ENCODE measurements around the gene B2M. TPM values are rescaled to one million over a fixed set of nuclear protein-coding genes. Genes with fewer than 3 reads are reported as not detected.
"Not testable (repeated sequence)": the region's sequence is repeated elsewhere in the genome, so short reads cannot be mapped to it uniquely, and the experiment has no call there.

Gene B2M
- total RNA-seq, 1 experiment from 2014 or later, result 855 TPM

DNA sequence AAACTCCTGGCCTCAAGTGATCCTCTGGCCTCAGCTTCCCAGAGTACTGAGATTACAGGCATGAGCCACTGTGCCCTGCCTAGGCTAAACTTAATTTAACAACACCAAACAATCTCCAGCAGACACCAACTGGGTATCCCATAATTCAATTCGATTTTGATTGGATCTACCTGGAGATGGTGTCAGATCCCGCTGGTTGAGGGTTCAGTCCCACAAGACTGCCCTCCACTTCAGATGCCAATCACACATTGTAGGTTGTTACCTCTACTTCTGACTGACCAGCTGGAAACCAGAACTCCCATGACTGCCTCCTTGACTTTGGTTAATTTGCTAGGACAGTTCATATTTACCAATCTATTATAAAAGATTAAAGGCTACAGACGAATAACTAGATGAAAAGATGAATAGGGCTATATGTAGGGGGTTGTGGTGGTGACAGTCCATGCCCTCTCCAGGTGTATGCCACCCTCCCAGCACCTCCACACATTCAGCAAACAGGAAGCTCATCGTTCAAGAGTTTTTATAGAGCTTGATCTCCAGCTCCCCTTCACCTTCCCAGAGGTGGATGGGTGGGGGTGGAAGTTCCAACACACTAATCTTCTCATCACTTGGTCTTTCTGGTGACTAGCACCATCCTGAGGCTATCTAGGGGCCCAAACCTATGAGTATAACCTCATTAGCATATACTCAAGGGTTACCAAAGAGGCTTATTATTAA is 9.3 kb downstream of the B2M start:
- no peak for DNase-seq (ENCODE audit: low read depth)

DNA sequence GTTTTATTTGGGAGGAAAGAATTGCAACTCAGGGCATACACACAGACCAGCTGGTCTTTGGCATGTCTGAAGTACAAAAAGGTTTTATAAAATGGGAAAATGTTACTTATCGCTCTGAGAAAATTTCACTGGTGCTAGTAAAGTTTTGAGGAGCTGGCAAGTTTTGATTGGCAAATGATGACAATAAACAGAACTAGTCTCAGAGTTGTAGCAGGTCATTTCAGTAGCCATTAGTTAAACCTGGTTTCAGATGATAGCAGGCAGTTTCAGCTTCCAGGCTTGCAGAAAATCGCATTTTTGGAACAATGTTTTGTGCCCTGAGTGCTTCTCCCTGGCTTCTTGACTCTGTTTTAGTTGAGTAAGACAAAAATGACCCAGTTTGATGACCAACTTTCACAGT is 10.7 kb downstream of the B2M start:
- DNase-seq (ENCODE audit: low read depth), result no peak

DNA sequence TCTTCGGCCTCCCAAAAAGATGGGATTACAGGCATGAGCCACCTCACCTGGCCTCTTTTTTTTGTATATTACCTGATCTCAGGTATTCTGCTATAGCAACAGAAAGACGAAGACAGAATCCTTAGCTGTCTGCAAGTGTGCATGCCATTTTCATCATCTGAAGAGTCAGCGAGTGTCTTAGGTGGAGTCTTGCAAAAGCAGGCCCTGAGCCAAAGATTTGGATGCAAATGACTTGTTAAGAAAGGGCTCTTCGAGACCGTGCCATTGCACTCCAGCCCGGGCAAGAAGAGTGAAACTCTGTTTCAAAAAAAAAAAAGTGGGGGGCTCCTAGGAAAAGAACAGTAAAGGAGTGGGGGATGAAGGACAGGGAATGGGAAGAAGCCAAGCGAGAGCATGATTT is 14.8 kb downstream of the B2M start:
- no peak for DNase-seq (ENCODE audit: low read depth)

DNA sequence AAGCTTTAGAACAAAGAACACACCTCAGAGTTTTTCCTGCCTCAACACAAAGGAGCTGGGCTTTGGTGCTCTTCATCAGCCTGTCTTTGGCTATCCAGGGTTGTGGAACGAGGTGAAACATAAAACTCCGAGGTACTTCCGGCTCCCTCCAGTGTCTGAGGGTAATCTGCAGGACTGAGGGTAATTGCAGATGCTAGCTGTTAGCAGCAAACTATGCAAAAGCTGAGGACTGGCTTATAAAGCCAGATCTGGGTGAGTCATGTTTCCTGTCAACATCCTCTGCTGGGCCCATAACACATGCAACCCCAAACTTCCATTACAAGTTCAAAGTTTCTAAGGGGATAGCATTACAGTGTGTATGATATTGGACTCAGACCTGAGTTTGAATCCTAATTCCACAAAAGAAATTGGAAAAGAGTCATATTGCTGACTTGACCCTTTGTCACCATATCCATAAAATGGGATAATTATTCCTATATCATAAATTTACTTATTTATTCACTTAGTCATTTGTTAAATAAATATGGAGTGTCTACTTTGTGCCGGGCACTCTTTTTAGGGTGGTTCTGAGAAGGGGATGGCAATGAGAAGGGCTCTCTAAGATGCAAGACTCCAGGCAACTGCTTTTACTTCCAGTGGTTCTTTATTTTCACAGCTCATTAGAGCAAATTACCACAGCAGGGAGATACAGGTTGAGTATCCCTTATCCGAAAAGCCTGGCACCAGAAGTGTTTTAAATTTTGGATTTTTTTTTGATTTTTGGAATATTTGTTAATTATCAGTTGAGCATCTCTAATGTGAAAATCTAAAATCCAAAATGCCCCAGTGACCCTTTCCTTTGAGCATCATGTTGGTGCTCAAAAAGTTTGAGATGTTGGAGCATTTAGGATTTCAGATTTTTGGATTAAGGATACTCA is 15.5 kb downstream of the B2M start:
- DNase-seq (ENCODE audit: low read depth), result peak; percentile 96

DNA sequence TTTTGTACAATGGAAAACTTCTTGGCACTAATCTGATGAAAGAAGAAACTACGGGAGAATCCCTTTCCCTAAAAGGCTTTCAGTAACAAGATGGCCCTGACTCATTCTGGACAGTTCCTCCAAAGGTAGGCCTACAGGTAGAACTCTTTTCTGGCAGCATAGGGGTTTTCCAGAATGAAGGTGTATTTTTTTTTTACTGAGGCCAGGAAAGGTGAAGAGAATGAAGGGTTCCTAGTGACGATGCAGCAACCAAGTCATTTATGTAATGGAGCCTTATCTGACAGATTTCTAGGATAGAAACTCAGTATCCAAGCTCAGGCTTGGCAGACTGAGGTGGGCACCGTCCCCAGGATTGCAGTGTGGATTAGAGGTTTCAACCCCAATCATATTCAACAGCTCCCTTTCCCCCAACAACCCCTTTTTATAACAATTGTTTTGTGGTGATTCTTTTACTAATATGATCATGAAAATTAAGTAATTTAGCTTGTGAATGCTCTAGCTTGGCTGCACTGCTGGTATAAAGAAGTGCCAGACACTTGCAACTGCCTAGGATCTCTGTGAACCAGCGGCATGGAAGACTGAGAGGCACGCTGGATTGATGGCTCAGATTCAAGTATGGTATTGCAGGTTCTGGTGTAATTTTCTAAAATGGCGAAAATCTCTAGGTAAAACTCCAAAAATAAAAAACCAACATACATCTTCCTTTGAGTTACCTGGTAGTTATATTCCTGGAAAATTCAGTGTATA is 16.3 kb downstream of the B2M start:
- no peak for DNase-seq (ENCODE audit: low read depth)

DNA sequence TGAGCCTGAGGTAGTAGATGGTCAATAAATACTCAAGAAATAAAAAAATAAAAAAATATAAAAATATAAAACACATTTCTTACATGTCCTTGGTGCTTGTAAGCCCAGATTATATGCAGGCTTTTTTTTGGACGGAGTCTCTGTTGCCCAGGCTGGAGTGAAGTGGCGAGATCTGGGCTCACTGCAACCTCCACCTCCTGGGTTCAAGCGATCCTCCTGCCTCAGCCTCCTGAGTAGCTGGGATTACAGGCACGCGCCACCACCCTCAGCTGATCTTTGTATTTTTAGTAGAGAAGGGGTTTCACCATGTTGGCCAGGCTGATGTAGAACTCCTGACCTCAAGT is 16.9 kb downstream of the B2M start:
- not testable (repeated sequence) for DNase-seq (ENCODE audit: low read depth)

DNA sequence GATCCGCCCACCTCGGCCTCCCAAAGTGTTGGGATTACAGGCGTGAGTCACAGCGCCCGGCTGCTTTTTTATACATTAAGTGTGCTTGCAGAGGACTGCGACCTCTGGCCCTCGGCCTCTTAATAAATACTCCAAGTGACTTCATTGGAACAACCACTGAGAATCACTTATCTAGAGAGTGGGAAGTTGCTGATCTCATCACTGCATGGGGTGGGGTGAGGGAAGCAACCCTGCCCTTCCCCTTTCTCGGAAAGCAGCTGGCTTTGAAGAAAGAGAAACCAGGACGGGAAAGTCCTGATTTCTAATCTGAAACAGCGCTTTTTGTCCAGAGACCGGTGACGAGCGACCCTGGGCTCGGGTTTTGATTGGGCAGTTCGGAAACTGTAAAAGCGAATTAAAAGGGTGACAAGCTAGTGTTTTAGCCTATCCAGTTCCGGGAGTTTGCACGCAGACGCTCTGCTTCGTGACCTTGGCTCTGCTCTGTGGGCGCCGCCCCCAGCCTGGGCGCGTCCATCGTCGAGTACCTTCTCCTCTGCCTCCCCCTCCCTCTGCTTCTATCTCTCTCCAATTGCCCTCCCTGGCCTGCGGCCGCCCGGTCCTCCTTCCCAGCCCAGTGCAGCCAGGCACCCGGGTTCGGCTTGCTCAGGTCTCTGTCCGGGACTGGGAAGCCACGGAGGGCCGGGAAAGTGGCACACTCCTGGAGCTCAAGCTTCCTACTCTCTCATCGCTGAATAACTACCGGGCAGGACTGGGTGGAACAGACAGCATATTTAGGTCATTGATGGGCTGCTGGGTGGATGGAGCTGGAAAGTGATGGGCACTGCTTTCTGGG is 17.5 kb downstream of the B2M start:
- peak; percentile 99 for DNase-seq (ENCODE audit: low read depth)

DNA sequence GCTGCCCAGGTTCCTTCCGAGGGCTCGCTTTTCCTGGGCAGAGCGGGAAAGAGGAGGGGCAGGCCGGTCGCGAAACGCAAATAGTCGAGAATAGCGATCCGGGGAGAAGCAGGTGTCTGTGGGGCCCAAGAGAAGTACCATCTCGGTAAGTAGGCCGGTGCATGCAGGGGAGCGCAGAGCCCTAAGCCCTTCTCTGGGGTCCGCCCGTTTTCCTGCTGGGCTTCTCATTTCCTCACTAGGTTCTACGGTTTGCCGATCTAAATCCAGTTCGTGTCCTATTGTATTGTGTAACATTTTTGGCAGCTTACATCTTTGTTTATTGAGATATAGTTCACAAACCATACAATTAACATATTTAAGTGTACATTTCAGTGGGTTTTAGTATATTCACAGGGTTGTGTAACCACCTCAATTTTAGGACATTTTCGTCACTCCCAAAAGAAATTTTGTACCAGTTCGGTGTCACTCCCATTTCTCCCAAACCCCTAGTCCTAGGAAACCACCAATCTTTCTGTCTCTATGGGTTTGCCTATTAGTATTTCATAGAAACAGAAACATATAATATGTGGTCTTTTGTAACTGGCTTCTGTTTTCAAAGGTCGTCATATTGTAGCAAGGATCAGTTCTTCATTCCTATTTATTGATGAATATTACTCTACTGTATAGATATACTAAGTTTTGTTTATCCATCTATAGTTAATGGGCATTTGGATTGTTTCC is 18.3 kb downstream of the B2M start:
- DNase-seq (ENCODE audit: low read depth), result no peak

DNA sequence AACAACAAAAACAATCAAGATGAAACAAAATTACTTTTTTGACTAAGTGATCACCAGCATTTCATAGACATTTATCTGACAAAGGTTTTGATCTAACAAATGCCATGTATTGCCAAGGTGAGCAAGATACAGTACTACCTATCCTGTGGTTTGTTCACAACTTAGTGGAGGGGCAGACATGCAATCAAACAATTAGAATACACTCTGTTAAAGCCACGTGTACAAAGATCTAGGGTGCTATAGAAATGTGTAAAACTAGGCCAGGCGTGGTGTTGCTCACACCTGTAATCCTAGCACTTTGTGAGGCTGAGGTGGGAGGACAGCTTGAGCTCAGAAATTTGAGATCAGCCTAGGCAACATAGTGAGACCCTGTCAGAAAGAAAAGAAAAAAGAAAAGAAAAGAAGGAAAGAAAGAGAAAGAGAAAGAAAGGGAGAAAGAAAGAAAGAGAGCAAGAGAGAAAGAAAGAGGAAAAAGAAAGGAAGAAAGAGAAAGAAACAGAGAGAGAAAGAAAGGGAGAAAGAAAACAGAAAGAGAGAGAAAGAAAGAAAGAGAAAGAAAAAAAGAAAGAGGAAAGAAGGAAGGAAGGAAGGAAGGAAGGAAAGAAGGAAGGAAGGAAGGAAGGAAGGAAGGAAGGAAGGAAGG is 23.6 kb downstream of the B2M start:
- no peak for DNase-seq (ENCODE audit: low read depth)

DNA sequence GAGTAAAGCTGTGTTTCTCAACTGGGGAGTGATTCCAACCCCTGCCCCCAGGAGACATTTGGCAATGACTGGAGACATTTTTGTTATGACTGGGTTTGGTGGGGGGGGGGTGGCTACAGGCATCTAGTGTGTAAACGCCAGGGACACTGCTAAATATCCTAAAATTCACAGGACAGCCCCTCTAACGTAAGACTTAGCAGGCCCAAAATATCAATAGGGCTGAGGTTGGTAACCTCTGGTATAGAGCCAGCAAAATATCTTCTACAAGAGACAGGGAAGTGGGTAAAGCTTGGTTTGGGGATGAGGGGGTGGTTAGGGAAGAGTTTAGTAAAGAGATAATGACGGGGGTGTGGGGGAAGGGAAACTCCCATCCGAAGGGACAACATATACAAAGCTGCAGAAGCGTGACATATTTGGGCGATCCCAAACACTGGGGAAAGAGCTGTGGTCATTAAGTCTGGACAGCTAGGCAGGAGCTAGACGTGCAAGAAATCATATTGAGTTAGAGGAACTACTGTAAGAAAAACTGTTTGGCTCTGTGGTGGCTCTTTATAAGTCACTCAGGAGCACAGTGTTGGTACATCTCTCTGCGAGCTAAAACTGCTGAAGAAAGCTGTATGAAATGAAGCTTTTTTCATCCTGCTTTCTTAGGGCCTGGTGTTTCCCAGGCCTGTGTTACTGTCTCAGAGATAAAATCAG is 24.3 kb downstream of the B2M start:
- no peak for DNase-seq (ENCODE audit: low read depth)

DNA sequence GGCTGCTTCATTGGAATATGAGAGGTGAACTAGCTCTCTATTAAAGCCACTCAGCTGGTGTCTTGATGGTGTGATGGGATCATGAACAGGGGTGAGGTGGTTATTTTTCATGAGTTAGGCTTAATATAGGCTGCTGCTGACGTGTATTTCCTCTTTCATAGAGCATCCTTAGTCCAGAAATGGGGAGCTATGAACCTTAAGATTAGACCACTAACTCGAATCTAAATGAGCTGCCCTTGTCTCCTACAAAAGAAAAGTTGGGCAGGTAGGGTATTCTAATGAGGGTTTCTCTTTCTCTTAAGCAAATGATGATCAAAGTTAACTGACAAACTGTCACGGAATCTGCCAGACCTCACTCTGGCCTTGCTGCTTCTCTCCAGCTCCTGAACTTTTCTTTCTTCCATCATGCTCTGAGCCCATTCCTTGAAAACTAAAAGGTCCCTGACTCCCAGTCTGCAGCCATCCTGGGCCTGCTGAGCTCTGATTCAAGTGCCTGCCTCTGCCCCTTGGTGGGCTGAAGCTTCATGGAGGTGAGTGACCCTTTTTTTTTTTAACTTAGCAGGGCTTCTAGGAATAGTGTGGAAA is 25.0 kb downstream of the B2M start, which contains the start of gene TRIM69:
Gene TRIM69 (plus strand): TSS at position 348 of the 585 bp plus-strand sequence. CDS start 177 bp downstream, at position 525.
- DNase-seq (ENCODE audit: low read depth), result no peak

DNA sequence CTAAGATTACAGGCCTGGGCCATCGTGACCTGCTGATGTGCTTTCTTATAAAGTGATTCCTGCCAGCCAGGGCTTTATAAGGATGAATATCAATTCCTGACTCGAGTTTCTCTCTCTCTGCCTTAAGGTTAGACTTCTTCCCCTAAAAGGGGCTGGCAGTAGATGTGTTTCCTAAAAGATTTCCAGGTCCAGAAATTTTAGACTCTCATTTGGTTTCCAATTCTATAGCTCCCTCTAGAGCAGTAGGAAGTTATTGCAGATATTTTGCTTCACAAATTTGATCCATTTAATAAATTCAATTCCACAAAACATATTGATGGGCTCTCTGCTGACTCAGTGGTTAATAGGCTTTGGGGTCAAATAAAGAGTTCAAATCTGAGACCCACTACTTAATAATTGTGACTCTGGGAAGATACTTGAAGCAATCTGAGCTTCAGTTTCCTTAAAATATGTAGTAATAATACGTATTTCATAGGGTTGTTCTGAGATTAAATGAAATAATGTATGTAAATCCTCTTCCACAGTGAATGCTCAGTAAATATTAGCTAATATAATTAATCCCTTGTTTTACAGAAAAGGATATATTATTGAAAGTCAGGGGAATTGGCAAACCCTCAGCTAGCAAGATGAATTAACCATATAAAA is 27.1 kb downstream of the B2M start:
- DNase-seq (ENCODE audit: low read depth), result peak; percentile 56

DNA sequence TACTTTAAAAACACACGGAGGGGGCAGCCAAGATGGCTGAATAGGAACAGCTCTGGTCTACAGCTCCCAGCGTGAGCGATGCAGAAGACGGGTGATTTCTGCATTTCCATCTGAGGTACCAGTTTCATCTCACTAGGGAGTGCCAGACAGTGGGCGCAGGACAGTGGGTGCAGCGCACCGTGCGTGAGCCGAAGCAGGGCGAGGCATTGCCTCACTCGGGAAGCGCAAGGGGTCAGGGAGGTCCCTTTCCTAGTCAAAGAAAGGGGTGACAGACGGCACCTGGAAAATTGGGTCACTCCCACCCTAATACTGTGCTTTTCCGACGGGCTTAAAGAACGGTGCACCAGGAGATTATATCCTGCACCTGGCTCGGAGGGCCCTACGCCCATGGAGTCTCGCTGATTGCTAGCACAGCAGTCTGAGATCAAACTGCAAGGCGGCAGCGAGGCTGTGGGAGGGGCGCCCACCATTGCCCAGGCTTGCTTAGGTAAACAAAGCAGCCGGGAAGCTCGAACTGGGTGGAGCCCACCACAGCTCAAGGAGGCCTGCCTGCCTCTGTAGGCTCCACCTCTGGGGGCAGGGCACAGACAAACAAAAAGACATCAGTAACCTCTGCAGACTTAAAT is 28.0 kb downstream of the B2M start:
- DNase-seq (ENCODE audit: low read depth), result not testable (repeated sequence)

DNA sequence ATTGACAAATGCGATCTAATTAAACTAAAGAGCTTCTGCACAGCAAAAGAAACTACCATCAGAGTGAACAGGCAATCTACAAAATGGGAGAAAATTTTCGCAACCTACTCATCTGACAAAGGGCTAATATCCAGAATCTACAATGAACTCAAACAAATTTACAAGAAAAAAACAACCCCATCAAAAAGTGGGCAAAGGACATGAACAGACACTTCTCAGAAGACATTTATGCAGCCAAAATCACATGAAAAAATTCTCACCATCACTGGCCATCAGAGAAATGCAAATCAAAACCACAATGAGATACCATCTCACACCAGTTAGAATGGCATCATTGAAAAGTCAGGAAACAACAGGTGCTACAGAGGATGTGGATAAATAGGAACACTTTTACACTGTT is 32.1 kb downstream of the B2M start:
- not testable (repeated sequence) for DNase-seq (ENCODE audit: low read depth)

DNA sequence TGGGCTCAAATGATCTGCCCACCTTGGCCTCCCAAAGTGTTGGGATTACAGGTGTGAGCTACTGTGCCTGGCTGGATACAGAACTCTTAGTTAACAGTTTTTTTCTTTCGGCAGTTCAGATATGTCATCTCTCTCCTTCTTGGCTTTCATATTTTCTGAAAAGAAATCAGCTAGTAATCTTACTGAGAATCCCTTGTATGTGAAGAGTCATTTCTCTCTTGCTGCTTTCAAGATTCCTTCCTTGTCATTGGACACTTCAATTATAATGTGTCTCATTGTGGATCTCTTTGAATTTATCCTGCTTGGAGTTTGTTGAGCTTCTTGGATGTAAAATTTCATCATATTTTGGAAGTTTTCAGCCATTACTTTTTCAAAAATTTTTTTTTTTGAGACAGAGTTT is 42.0 kb downstream of the B2M start:
- DNase-seq (ENCODE audit: low read depth), result no peak

DNA sequence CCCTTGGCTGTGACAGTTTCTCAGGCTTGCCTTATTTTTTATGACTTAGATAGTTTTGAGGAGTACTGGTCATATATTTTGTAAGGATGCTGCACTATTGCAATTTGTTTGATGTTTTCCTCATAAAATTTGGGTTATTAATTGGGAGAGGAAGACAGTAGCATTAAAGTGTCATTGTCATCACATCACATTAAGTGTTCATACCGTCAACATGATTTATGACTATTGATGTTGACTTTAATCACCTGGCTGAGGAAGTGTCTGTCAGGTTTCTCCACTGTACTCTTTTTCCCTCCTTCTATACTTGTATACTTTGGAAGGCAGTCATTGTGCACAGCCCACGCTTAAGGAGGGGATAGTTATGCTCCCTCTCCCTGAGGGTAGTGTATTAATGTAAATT is 51.9 kb downstream of the B2M start:
- no peak for DNase-seq (ENCODE audit: low read depth)

DNA sequence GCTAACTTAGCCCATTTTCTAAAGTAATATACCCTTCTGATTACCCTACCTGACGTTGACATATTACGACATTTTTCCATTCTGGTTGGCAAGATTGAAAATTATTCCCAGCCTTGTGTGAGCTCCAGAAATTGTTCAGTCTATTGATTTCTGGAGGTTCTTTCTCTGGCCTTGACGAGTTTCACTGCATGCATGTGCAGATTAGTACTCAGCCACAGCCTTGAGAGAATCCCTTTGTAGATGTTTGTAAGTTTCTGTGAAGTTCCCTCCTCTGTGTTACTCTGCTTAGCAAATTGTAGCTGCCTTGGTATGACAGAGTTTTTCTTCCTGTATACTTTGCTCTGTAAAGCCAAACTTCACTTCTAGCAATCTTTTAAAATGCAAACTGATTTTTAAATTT is 52.5 kb downstream of the B2M start:
- DNase-seq (ENCODE audit: low read depth), result no peak

DNA sequence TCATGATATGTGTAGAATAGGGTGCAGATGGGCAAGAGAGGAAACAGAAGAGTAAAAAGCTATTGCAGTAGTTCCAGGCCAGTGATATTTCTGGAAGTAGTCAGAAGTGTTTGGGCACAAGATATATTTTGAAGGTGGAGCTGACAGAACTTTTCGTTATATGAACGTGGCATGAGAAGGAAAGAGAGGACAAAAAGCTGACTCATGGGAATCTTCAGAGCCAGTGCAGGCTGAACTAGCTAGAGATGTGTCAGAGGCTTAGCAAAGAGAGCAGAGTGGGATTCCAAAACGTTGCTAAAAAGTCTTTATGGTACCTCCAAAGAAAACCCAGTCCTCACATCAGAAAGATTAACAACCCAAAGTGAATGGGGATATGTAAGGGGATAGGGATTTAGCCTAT is 53.7 kb downstream of the B2M start:
- DNase-seq (ENCODE audit: low read depth), result no peak

All from HT1080 (cell line).